GM13977 (cell line): Measurements from ENCODE around the gene FAM98B.

ENCODE experiments used
- DNase-seq: peaks from one replicate; pipeline ENCODE4 v3.0.0; 2012; ENCODE audit warnings: low spot score
- CTCF ChIP-seq: IDR thresholded peaks from 2 replicates; pipeline ENCODE4 v1.5.1; 2012; ENCODE audit warnings: mild to moderate bottlenecking, control low read depth; ENCODE audit not compliant: insufficient read depth; ENCODE audit errors: extremely low read depth, missing control alignments
- in situ Hi-C: fragments of 300-500 bp; cut with MboI; formaldehyde crosslinking; loops from one replicate; pipeline ENCODE4 v1.12.0; 2022; ENCODE audit warnings: low sequenced_read_pairs, low pct_unique_long_range_greater_than_20kb, mixed read lengths, inconsistent platforms; ENCODE audit not compliant: unreplicated experiment

The FAM98B gene

GRCh38 chr15:38453971-38454695, at the start of gene FAM98B:
TSS of gene FAM98B (plus strand) at chr15:38454127. CDS start at chr15:38454162, 35 bp downstream.
- DNase-seq = peak; percentile 80
- in situ Hi-C loops = no loop called here

GRCh38 chr15:38406436-38406835, 47.5 kb upstream of the FAM98B start:
- no peak for DNase-seq
- no peak for TF ChIP-seq CTCF
- in situ Hi-C loops = no loop called here

More at GRCh38 chr15:38453971-38454695, at the start of gene FAM98B:
- no peak for TF ChIP-seq CTCF

GRCh38 chr15:38408576-38408975, 45.4 kb upstream of the FAM98B start:
- no peak for TF ChIP-seq CTCF

GRCh38 chr15:38411902-38412301, 42.0 kb upstream of the FAM98B start:
- no peak for TF ChIP-seq CTCF
- no peak for DNase-seq
- in situ Hi-C loops = no loop called here

More at GRCh38 chr15:38408576-38408975, 45.4 kb upstream of the FAM98B start:
- no peak for DNase-seq
- in situ Hi-C loops = no loop called here

GRCh38 chr15:38412466-38412865, 41.5 kb upstream of the FAM98B start:
- DNase-seq = no peak
- TF ChIP-seq CTCF = no peak
- in situ Hi-C loops = no loop called here

GRCh38 chr15:38414357-38414756, 39.6 kb upstream of the FAM98B start:
- in situ Hi-C loops = no loop called here
- peak; percentile 8 for DNase-seq
- peak; percentile 33 for TF ChIP-seq CTCF
